ENCODE measurements around the gene MLYCD.

MLYCD gene

DNA sequence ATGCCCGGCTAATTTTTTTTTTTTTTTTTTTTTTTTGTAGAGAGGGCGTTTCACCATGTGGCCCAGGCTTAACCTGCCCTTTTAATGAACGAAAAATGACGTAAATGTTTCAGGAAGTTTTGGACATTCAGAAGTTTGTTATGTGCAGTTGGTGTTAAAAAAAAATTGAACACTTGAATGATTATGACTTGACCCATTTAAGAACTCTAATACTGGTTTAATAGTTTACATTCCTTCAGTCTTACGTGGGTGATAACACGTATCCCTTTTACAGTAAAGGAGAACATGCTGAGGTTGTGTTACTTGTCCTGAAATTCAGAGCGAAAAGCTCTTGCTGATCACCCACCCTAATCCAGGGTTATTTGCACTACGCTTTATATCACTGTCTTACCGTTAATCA lies 1.7 kb downstream of the MLYCD start:
- no peak for DNase-seq

DNA sequence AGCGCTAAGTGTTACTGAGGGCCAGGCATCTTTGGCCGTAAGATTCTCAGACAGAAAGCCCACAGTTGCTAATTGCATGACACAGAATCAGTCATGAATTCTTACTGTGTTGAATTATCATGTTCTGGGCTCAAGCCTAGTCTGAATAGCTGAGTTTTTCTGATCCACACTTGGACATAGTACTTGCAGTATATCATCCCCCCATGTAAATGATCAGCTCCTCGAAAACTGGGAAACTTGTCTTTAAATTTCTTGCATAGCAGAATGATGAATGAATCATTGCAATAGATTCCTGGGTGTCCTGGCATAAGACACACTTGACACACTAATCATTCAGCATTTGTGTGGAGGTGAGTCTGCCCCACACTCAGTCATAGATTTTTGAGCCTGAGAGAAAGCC lies 2.2 kb downstream of the MLYCD start:
- no peak for DNase-seq

DNA sequence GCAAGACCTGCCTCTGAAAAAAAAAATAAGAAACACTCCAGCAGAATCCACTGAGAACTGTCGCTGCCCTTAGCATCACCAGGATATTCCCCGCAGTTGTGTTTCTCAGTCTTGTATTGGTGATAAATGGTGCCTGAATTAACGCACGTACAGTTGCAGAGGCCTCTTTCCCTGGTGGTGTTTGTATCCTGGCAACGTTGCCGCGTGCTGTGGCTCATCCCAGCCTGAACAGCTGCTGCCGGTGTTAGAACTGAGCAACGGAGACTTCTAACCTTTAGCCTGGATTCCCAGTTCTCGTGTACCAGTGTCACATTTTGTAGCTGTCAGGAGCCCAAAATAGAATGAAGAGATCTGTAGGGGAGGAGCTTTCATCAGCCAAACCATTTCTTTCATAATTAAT lies 4.8 kb downstream of the MLYCD start:
- no peak for DNase-seq

DNA sequence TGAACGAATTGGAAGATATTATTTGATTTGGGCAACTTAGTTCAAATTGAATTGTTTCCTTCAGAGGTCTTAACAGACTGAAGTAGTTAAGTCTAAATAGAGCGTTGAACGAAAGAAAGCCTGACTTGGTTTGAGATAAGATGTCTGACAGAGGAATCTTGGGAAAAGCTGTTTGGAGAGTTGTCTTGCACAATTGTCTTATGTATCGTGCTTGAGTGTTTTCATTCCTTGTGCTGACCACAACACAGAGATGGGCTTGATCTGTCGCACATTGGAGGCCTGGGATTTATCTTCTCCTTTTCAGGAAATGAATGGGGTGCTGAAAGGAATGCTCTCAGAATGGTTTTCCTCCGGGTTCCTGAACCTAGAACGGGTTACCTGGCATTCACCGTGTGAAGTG lies 7.8 kb downstream of the MLYCD start:
- DNase-seq = no peak

DNA sequence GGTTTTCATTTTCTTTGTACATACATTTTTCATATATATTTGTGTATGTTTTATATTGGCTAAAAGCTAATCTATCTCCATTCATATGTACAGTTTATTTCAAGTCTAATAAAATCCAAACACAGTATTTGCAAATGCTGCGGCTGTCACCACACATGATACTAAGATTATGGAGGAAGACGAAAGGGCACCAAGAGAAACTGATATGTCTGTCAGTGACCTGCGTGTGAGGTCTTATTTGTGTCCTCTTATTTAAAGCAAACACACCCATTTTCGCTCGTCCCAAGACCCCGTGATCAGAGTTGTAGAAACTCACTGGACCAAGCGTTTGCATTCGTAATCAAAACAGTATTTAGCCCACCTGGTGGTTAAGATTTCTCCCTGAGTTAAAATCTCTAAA lies 8.2 kb downstream of the MLYCD start:
- DNase-seq = no peak

DNA sequence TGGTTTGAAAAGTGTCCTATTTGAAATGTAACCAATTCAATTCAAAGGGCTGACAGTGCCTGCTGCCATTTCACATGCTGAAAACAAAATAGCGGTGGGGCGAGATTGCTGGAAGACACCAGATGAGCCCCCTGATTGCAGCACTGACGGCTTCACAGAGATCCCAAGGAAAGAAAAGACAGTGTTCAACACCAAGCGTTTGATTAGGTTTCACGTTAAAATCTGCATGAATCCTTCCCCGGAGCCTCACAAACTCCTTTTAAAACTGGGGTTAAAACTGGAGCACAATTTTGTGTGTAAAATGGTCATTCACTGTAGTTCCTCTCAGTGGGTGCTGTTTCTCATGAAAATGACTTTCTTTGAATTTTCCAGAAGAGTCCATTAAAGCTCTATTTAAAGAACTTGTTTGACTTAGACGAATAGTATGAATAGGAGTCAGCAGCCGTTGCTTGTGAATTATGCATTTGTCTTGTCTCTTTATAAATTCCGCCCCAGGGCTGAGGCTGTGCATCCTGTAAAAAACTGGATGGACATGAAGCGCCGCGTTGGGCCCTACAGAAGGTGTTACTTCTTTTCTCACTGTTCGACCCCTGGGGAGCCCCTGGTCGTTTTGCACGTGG lies 8.8 kb downstream of the MLYCD start:
- DNase-seq = no peak

DNA sequence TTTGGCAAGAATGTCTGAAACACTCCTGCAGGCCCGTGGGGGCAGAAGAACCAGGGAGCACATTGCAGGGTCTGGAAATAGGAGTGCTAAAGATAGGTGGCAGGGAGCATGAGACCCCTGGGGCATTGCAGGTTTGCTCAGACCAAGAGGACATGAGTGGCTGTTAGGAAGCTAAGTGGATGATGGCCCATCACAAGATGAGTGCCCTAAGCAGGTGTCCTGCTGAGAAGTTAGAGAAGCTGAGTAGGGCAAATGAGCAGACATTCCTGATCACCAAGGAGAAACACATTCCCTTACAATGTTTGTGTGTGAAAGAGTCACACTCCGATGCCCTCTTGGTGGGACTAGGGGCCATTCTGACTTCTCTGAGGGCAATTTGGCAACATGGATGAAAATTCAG lies 9.9 kb downstream of the MLYCD start:
- no peak for DNase-seq

DNA sequence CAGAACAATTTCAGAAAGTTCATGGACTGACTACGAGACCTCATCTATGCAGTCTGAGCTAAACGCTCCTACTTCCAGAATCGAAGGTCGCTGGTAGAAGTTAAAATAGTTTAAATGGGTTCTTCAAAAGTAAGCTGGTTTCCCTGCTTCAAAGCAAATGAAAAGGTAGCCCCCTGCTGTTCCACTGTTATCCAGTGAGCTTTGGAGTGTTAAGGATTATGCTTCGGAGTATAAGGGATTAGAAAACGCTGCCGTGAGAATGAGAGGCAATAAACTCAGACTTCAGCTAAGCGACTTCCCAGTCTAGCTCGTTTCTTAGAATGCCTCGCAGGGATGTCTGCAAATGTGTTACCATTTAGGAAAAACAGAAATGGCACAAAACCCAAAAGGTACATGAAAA lies 12.4 kb downstream of the MLYCD start:
- no peak for DNase-seq

DNA sequence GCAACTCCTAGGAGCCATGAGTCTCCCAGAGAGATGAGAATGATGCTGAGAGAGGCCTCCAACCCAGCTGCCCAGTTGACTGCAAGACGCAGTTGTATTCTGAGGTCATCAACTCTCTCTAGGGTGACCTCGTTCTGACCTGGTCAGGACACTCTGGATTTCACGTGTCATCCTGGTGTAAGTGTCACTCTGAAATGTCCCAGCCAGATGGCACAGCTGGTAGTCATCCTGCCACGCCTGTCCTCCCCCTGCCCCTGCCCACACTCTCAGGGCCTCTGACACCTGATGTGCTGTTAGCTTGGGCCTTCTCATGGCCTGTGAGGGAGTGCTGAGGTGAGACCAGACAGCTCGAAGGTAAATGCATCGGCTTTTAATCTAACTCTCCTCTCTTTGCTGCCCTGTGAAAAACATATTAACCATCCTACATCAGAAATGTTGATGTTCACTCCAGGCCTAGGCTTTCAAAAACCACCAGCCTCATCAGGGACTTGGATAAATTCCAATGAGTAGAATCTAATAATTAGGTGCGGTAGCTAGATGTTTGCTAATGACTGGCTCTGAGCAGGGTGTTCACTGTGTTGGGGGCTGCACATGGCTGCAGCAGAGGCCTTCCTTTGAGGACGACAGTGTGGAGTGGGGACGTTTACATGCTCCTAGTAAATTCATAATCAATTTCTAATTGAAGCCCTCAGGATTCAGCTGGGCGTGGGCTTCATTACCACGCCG lies 13.8 kb downstream of the MLYCD start:
- DNase-seq = no peak

DNA sequence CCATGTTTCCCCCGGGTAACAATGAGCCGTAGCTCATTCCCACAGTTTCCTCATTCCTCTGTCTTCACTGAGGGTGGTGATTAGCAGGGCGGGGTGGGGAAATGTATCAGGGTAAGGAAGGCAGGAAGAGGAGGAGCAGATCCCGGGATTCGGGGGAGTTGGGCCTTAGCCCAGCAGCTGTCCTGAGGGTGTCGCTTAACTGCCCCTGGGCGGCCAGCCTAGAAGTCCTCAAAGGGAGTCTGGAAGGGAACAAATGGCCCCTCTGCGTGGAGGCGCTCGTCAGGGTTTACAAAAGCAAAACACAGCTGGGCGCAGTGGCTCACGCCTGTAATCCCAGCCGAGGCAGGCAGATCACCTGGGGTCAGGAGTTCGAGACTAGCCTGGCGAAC lies 14.3 kb downstream of the MLYCD start:
- DNase-seq = no peak

DNA sequence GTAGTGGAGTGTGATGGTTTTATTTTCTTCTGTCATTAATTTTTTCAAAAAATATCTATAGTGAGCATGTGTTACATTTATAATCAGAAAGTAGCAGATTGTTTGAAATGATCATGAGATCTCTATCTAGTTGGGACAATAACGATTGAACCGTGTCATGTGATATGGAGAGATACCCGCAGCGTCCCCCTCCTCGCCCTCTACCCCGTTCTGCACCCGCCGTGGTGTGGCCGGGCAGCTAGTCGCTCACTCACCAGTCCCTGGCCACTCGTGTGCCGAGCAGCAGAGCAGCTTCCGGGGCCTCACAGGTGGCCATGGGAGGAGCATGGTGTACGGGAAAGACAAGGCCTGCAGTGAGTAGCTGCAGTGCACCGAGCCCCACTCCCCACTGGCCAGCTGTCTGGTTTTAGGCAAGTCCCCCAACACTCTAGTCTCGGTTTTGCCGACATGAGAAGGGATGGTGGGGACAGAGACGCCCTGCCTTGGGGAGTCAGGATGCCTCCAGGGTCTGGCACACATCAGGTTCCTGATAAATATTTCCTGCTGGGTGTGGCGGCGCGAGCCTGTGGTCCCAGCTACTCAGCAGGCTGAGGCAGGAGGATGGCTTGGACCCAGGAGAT lies 15.3 kb downstream of the MLYCD start:
- no peak for DNase-seq

DNA sequence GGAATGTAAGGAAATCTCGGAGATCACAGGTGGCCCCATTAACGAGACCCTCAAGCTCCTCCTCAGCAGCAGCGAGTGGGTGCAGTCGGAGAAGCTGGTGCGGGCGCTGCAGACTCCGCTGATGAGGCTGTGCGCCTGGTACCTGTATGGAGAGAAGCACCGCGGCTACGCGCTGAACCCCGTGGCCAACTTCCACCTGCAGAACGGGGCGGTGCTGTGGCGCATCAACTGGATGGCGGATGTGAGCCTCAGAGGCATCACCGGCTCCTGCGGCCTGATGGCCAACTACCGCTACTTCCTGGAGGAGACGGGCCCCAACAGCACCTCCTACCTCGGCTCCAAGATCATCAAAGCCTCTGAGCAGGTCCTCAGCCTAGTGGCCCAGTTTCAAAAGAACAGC lies 16.2 kb downstream of the MLYCD start:
- DNase-seq = no peak

DNA sequence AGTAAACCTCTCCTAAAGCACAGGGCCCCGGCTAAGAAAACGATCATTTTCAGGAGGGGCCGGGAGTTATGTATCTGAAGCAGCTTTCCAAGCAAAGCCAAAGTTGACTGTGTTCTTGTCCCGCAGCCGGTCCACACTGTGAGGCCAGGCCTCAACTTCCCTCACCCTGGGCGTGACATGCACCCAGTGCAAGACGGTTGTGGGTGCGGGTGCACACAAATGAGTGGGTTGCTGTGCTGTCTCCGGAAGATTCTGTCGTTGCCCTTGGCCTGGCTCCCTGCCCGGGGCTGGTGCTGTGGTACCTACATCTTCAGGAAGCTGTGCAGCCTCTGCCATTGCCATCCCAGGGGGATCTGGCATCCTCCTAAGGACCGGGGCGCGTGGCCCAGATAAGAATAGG lies 16.6 kb downstream of the MLYCD start:
- no peak for DNase-seq

DNA sequence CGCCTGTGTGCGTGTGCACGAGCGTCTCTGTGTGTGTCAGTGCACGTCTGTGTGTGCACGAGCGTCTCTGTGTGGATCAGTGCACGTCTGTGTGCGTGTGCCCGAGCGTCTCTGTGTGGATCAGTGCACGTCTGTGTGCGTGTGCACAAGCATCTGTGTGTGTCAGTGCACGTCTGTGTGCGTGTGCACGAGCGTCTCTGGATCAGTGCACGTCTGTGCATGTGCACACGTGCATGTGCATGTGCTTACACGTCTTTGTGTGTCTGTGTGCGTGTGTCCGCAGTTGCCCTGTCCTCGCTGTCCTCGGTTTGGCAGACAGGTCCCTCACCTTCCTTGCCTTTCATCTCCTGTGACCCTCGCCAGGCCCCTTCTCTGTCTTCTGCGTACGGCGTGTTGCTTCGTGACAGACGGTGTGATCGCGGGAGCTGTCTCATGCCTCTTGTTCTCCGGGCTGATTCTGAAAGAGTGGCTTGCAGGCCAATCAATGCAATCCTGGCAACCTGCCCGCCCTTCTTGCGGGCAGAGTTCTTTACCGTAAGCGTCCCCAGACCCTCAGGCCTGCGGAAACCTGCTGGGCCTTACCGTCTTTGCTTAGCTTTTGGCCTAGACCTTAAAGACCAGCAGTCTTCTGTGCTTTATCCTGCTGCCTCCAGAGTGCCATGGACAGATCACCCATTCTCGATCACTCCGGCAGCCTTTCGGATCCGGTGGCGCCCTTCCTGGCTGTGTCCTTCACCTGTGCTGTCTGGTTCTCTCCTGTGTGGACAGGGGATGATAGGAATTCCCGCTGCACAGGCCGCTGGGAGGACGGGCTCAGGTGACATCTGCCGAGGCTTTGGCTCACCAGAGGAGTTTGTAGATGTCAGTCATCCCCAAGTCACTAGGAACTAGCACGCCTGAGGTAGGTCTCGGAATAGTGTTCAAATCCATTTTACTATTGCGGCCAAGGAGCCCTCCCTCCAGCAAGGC lies 18.5 kb downstream of the MLYCD start:
- no peak for DNase-seq

DNA sequence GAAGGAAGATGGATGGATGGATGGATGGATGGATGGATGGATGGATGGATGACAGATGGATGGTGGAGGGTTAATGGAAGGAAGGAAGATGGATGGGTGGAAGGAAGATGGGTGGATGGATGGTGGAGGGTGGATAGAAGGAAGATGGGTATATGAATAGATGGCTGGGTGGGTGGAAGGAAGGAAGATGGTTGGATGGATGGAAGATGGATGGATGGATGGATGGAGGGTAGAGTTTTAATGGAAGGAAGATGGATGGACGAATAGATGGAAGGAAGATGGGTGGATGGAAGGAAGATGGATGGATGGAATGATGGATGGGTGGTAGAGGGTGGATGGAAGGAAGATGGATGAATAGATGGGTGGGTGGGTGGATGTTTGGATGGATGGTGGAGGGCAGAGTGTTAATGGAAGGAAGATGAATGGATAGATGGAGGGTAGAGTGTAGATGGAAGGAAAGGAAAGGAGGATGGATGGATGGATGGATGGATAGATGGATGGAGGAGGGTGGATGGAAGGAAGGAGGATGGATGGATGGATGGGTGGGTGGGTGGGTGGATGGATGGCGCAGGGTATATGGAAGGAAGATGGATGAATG lies 22.1 kb downstream of the MLYCD start:
- no peak for DNase-seq

DNA sequence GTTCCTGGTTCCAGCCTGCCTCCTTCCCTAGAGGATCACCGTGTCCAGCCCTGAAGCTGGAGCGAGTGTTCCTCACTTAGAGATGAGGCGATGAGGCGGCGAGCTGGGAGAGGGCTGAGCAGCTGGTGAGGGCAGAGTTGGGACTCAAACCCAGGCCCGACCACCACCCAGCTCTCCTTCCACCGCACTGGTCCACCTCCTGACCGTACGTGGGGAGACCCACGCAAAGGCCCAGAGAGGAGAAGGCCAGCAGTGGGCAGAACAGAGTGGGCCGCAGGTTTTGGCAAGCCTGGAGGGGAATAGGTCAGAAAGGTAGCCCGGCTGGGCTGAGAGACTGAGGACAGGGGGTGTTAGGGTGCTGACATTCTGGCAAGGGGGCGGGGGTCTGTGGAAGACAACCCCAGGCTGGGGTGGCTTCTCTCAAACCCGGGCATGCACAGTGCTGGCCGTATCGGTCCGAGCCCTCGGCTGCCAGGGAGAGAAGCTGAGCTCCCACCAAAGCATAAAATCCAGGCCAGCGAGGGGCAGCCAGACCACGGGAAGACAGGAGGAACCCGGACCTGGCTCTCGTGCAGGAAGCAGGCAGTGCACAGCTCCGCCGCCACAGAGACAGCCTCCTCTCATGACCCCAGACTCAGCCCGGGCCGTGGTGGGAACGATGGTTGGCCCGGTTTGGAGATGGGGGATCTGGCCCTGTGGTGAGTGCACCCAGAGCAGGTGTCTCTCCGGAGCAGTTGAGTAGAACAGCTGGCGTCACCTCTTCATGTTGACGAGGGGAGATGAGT lies 24.9 kb downstream of the MLYCD start:
- DNase-seq = no peak

DNA sequence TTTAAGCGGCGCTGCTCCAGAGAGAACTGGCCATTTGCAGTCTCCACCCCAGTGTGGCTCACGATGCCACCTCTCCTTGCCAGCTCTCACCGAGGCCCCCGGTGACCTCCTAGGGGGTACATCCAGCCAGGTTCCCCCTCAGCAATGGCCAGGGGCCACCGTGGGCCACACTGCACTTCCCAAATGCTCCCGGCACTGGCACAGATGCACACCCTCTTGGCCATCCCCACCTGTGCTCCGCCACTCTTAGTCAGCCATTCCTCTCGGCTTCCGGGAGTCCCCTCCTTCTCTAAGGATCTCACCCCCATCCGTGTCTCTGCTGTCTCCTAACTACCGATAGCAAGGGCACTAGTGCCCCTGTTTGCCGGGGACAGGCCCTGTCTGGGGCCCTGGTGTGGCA lies 25.8 kb downstream of the MLYCD start:
- DNase-seq = no peak

DNA sequence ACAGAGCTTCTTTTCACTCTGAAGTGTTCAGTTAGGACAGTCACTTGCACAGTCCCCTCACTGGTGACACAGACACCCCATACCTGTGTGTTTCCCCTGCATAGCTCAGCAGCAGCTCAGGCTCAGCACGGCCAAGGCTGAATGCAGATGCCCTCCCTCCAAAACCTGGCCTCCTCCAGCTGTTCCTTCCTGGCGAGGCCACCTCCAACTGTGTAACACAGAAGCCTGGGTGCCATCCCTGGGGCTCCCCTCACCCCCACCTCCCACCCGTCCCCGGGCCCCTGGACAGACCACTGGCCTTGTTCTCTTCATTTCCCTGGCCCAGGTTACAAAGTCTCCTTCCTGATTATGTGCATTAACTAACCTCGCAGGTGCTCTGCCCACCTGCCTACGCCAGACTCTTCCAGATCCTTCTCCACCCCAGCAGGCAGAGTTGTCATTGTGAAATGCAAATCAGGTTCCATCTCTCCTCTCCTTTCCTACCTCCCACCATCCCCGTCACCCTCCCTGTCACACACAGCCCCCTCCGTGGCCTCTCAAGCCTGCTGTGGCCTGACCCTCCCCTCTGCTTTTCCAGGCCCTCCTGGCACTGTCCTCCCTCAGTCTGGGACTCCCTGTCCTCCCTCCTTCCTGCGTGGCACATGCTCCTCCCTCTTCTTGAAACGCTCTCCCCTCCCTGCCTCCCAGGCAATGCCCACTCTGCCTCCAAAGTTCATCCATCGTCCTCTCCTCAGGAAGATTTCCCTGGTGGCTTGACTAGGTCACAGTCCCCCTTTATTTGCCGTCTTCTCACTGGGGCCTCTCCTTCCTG lies 26.4 kb downstream of the MLYCD start:
- DNase-seq = no peak

DNA sequence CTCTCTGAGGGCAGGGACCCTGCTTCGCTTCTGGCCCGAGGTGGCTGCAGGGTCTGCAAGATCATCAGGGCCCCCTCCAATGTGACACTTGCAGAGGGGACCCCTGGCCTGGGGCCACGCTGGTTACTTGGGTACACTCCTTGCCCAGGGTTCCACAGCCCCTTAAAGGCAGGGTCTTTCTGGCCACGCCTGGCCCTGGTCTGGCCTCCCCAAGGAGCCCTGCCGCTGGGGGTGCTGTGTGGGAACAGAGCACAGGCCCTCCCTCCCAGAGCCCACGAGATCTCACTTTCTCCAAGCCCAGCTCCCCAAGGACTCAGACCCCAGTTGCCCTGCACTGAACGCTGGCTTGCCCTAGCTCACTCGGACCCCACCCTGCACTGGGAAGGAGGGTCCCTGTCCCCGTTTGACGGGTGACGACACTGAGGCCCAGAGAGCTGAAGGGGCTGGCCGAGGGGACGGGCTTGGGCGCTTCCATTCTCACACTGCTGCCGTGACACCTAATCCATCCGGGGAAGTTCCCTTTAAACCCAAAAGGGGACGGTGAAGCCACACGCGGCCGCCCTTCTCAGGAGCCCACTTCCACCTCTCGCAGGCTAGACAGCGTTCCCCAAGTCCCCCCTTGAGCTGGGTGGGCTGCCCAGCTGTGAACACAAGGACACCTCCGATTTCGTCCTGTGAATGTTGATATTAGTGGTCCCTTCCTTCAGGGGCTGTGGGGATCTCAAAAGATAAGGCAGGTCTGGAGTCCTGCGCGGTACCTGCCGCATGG lies 27.2 kb downstream of the MLYCD start:
- no peak for DNase-seq

DNA sequence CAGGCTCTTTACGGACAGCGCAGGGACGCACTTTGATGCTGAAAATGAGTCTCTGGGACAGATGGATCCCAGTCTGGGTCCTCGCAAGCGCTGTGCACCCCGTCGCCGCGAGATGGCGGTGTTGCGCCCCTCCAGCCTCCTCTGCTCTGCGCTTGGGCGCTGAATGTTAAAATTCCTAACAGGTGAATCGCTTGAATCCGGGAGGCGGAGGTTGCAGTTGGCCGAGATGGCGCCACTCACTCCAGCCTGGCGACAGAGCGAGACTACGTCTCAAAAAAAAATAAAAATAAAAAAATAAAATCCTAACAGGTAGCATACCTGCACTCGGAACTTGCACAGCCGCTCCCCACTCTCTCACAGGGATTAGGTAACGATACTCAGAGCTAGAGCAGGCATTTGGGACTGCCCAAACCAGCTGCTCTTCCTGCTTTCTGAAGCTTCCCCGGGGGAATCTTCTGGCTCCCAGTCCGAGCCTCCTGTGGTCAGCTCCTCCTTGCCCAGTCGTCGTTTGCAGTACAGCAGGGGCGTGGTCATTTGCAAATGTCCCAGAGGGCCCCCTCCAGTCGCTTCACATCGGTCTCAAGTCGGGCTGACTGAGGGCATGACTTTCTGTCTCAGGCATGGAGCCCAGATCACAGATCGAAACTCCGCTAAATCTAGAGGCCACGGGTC lies 27.9 kb downstream of the MLYCD start:
- DNase-seq = peak in 1 of 2 experiments; percentile 8

Measured in AML-193 (cell line).